HepG2 (cell line): ENCODE data around the gene MIF. TPM values are rescaled to one million over a fixed set of nuclear protein-coding genes. Genes with fewer than 3 reads are reported as not detected.

Experiments
- ATAC-seq: fragments of 200-7000 bp; cut with Tn5 transposase; 3 replicates; pipeline ENCODE4 v1.9.1; 2020; ENCODE audit warnings: mild to moderate bottlenecking, moderate library complexity
- BruUV-seq: library from RNA; stranded (reverse); fragments of 400-500 nt; replicated peaks from 2 replicates; lab custom pipeline; 2021; lab: Mats Ljungman, UMichigan
- CTCF ChIA-PET: fragments of 300-600 bp; formaldehyde crosslinking; extraction: SDS; loops from one replicate; lab custom pipeline; 2021; ENCODE audit warnings: low total read pairs, inconsistent platforms, low intra/inter-chr PET ratio; lab: Yijun Ruan, JAX
- POLR2A ChIA-PET: fragments of 350-600 bp; sonication (Branson Sonifier 250); formaldehyde crosslinking; loops from one replicate; lab custom pipeline; 2020; ENCODE audit warnings: antibody characterized with exemption, inconsistent platforms; lab: Yijun Ruan, JAX
- DNase-seq: peaks from one replicate; pipeline ENCODE4 v3.0.0-alpha.2; 2015; ENCODE audit warnings: low spot score
- FAIRE-seq: peaks from 3 replicates; lab custom pipeline; 2011; peaks lifted over from hg19 to GRCh38; lab: Jason Lieb, UNC
- H2AFZ ChIP-seq: one replicate; pipeline ENCODE4 v1.6.1; 2011; ENCODE audit warnings: low read length, inconsistent platforms
- H3K27ac ChIP-seq: fragments of 300-600 bp; 3 replicates; pipeline ENCODE4 v1.8.0; 2011; ENCODE audit warnings: mixed run types, mild to moderate bottlenecking, mixed read lengths, low read length, inconsistent platforms; ENCODE audit not compliant: insufficient read depth; ENCODE audit errors: extremely low read length
- H3K27me3 ChIP-seq, 2 experiments: fragments of 200-600 bp in 1 of 2; 2 replicates in 1 of 2; 3 replicates in 1 of 2; pipeline versions ENCODE4 v1.6.0 to v1.8.0; 2011; ENCODE audit warnings: low read length in 2 of 2, mild to moderate bottlenecking in 2 of 2, moderate library complexity in 2 of 2, inconsistent platforms in 1 of 2; ENCODE audit not compliant: insufficient read depth in 2 of 2, control insufficient read depth in 1 of 2
- H3K36me3 ChIP-seq, 2 experiments: fragments of 200-600 bp in 1 of 2; replicated peaks in 1 of 2; 2 replicates in 1 of 2; 3 replicates in 1 of 2; pipeline versions ENCODE4 v1.5.1 to v1.8.0; 2011; ENCODE audit warnings: low read length in 2 of 2, inconsistent platforms in 1 of 2; ENCODE audit not compliant: insufficient read depth in 2 of 2, control insufficient read depth in 1 of 2
- H3K4me1 ChIP-seq: 2 replicates; pipeline ENCODE4 v1.5.1; 2012; ENCODE audit warnings: low read length, inconsistent platforms; ENCODE audit not compliant: insufficient read depth
- H3K4me2 ChIP-seq: 2 replicates; pipeline ENCODE4 v1.6.0; 2011; ENCODE audit warnings: low read depth, low read length, inconsistent platforms
- H3K4me3 ChIP-seq, 3 experiments: fragments of 200-600 bp in 1 of 3; sonication (generic), shearing (Covaris generic) in 1 of 3; replicated peaks in 1 of 3; 2 replicates each; pipeline ENCODE4 v1.5.1; 2011 to 2016; ENCODE audit warnings: low read length in 3 of 3, inconsistent platforms in 2 of 3, low read depth in 2 of 3, mild to moderate bottlenecking in 2 of 3, control low read depth in 1 of 3, mixed read lengths in 1 of 3; ENCODE audit not compliant: insufficient read depth in 1 of 3
- H3K79me2 ChIP-seq: one replicate; pipeline ENCODE4 v1.6.1; 2011; ENCODE audit warnings: low read length, inconsistent platforms; ENCODE audit not compliant: insufficient read depth
- H3K9ac ChIP-seq: 2 replicates; pipeline ENCODE4 v1.6.0; 2011; ENCODE audit warnings: mild to moderate bottlenecking, low read depth, low read length, inconsistent platforms; ENCODE audit not compliant: insufficient read depth
- H3K9me3 ChIP-seq: 2 replicates; pipeline ENCODE4 v1.5.1; 2012; ENCODE audit warnings: mild to moderate bottlenecking, low read length
- H4K20me1 ChIP-seq: 2 replicates; pipeline ENCODE4 v1.6.0; 2011; ENCODE audit warnings: inconsistent platforms, mild to moderate bottlenecking, low read length, moderate library complexity; ENCODE audit not compliant: insufficient read depth
- CCDC6 ChIP-seq: sonication (generic); formaldehyde crosslinking; IDR thresholded peaks from 2 replicates; pipeline ENCODE4 v1.8.1; 2022; ENCODE audit warnings: mild to moderate bottlenecking, missing genetic modification reagents, moderate library complexity
- ERF ChIP-seq: IDR thresholded peaks from 2 replicates; pipeline ENCODE4 v1.6.1; 2018; ENCODE audit warnings: missing biosample characterization, missing genetic modification reagents
- HCFC1 ChIP-seq: fragments of 150-350 bp; IDR thresholded peaks from 2 replicates; pipeline ENCODE4 v1.6.1; 2014; ENCODE audit warnings: low read depth, low read length
- HIC2 ChIP-seq: sonication (generic); formaldehyde crosslinking; IDR thresholded peaks from 2 replicates; pipeline ENCODE4 v1.9.0; 2022; ENCODE audit warnings: low read depth, missing genetic modification reagents
- HNF4A ChIP-seq: sonication (generic); formaldehyde crosslinking; IDR thresholded peaks from 2 replicates; pipeline ENCODE4 v1.4.0; 2020; ENCODE audit warnings: missing genetic modification reagents
- IRF2 ChIP-seq: IDR thresholded peaks from 2 replicates; pipeline ENCODE4 v1.6.1; 2018; ENCODE audit warnings: missing genetic modification reagents, missing compliant biosample characterization
- MYC ChIP-seq: sonication (generic); formaldehyde crosslinking; IDR thresholded peaks from 2 replicates; pipeline ENCODE4 v1.9.0; 2021; ENCODE audit warnings: missing genetic modification reagents, borderline replicate concordance
- NCOR1 ChIP-seq: fragments of 200-600 bp; sonication (generic); IDR thresholded peaks from 2 replicates; pipeline ENCODE4 v1.7.0; 2017; ENCODE audit warnings: antibody characterized with exemption, low read length, borderline replicate concordance
- NR2C2 ChIP-seq: sonication (generic); formaldehyde crosslinking; IDR thresholded peaks from 2 replicates; pipeline ENCODE4 v1.4.0; 2020; ENCODE audit warnings: missing genetic modification reagents, mild to moderate bottlenecking, moderate library complexity, borderline replicate concordance
- NR2F6 ChIP-seq, 2 experiments: IDR thresholded peaks; 2 replicates each; pipeline ENCODE4 v1.6.1; 2016; ENCODE audit warnings: antibody characterized with exemption in 1 of 2, mild to moderate bottlenecking in 1 of 2
- PRPF4 ChIP-seq: fragments of 200-400 bp; formaldehyde crosslinking; IDR thresholded peaks from 2 replicates; pipeline ENCODE4 v1.6.1; 2016; ENCODE audit warnings: low read length, low read depth; ENCODE audit not compliant: poor library complexity, severe bottlenecking
- RARA ChIP-seq: IDR thresholded peaks from 2 replicates; pipeline ENCODE4 v1.6.1; 2016; ENCODE audit warnings: missing genetic modification reagents, missing compliant biosample characterization
- RXRA ChIP-seq: sonication (generic); formaldehyde crosslinking; IDR thresholded peaks from 2 replicates; pipeline ENCODE4 v1.5.1; 2020; ENCODE audit warnings: missing genetic modification reagents
- RXRB ChIP-seq: IDR thresholded peaks from 2 replicates; pipeline ENCODE4 v1.6.1; 2016; ENCODE audit warnings: borderline replicate concordance, missing genetic modification reagents, missing compliant biosample characterization
- SALL1 ChIP-seq: sonication (generic); formaldehyde crosslinking; IDR thresholded peaks from 2 replicates; pipeline ENCODE4 v1.8.0; 2022; ENCODE audit warnings: mild to moderate bottlenecking, missing genetic modification reagents
- SRF ChIP-seq: IDR thresholded peaks from 2 replicates; pipeline ENCODE4 v1.6.1; 2011; ENCODE audit warnings: mild to moderate bottlenecking, low read depth, low read length, moderate library complexity
- ZBTB20 ChIP-seq: sonication (generic); formaldehyde crosslinking; IDR thresholded peaks from 2 replicates; pipeline ENCODE4 v1.8.1; 2023; ENCODE audit warnings: missing genetic modification reagents, low read depth, mild to moderate bottlenecking, borderline replicate concordance
- ZBTB7B ChIP-seq: sonication (generic); formaldehyde crosslinking; IDR thresholded peaks from 2 replicates; pipeline ENCODE4 v1.4.0; 2020; ENCODE audit warnings: missing genetic modification reagents
- ZNF451 ChIP-seq: sonication (generic); formaldehyde crosslinking; IDR thresholded peaks from 2 replicates; pipeline ENCODE4 v1.5.0; 2020; ENCODE audit warnings: mild to moderate bottlenecking, missing genetic modification reagents
- ZNF552 ChIP-seq: sonication (generic); formaldehyde crosslinking; IDR thresholded peaks from 2 replicates; pipeline ENCODE4 v1.9.0; 2022; ENCODE audit warnings: missing genetic modification reagents, mild to moderate bottlenecking, borderline replicate concordance
- ZNF564 ChIP-seq: sonication (generic); formaldehyde crosslinking; IDR thresholded peaks from 2 replicates; pipeline ENCODE4 v1.8.1; 2023; ENCODE audit warnings: mild to moderate bottlenecking, missing genetic modification reagents
- ZNF660 ChIP-seq: sonication (generic); formaldehyde crosslinking; IDR thresholded peaks from 2 replicates; pipeline ENCODE4 v1.5.1; 2020; ENCODE audit warnings: mild to moderate bottlenecking, low read depth, missing genetic modification reagents, borderline replicate concordance
- WGBS: methylation state at CpG from one replicate; pipeline ENCODE4 v1.1.6; 2017; ENCODE audit warnings: low lambda C conversion rate; 5-methylcytosine and 5-hydroxymethylcytosine counted together
- in situ Hi-C: cut with HindIII; loops from 2 replicates; pipeline ENCODE4 v1.10.0; 2017; ENCODE audit warnings: low pct_unique_long_range_greater_than_20kb; ENCODE audit not compliant: extremely low pct_ligation_motif_present
- intact Hi-C: fragments of 100-400 bp; cut with micrococcal nuclease; formaldehyde crosslinking; loops from one replicate; pipeline ENCODE4 v1.10.0; 2022; ENCODE audit not compliant: unreplicated experiment
- polyA plus RNA-seq, 8 experiments: library from polyadenylated mRNA; depleted of rRNA in 3 of 8; stranded (reverse) in 7 of 8; unstranded in 1 of 8; fragments of >200 nt; fragmentation: Illumina TruSeq in 4 of 8; extraction: Trizol in 4 of 8; gene quantifications; 2 replicates each; pipeline versions ENCODE4 v1.2.1 to v1.2.3, GENCODE V29; 2011 to 2016; ENCODE audit warnings: low read depth in 4 of 8, missing spikeins in 1 of 8, mixed read lengths in 1 of 8; ENCODE audit not compliant: insufficient read depth in 1 of 8
- total RNA-seq, 5 experiments: library from RNA; depleted of rRNA; stranded (reverse); fragments of >200 nt; fragmentation: Illumina TruSeq; extraction: Trizol; gene quantifications; 2 replicates each; pipeline ENCODE4 v1.2.3, GENCODE V29; 2016; ENCODE audit warnings: low read depth in 1 of 5

MIF gene
- total and polyA plus RNA-seq, 2 of the 13 experiments (the other 11 are each of a cell fraction or from before 2014, with no cell fraction given): 634 to 675 TPM

GRCh38 chr22:23892706-23893105 is 1.5 kb upstream of the MIF start:
- H3K27ac ChIP-seq: no peak overlapping the region
- no peak for DNase-seq
- in situ Hi-C loops: no loop called here
- TF ChIP-seq MYC (CRISPR knock-in tag) (0 out of 2 replicates have a peak, but pooled peaks have one; percentile 32), ZNF564 (0 out of 2 replicates have a peak, but pooled peaks have one; percentile 34), PRPF4 (no peak), RXRB (CRISPR knock-in tag) (0 out of 2 replicates have a peak, but pooled peaks have one; percentile 34), ZNF552 (CRISPR knock-in tag) (0 out of 2 replicates have a peak, but pooled peaks have one; percentile 23), NCOR1 (no peak), SRF (no peak), HCFC1 (no peak), RARA (CRISPR knock-in tag) (peak; percentile 51), SALL1 (CRISPR knock-in tag) (peak; percentile 36; the same call in 1 of the 2 replicates), ERF (CRISPR knock-in tag) (peak; percentile 29; the same call in 1 of the 2 replicates), HIC2 (CRISPR knock-in tag) (peak; percentile 69; the same call in 1 of the 2 replicates), IRF2 (CRISPR knock-in tag) (0 out of 2 replicates have a peak, but pooled peaks have one; percentile 5), NR2C2 (CRISPR knock-in tag) (peak; percentile 30; the same call in 1 of the 2 replicates), ZNF660 (no peak), ZNF451 (CRISPR knock-in tag) (no peak), NR2F6 (IDR thresholded peaks at IDR 0.05) (0 out of 2 replicates have a peak, but pooled peaks have one; percentile 20), NR2F6 (CRISPR knock-in tag; IDR thresholded peaks at IDR 0.05) (peak; percentile 53; the same call in 1 of the 2 replicates), RXRA (0 out of 2 replicates have a peak, but pooled peaks have one; percentile 33), ZBTB7B (CRISPR knock-in tag) (0 out of 2 replicates have a peak, but pooled peaks have one; percentile 25), ZBTB20 (CRISPR knock-in tag) (no peak), CCDC6 (CRISPR knock-in tag) (0 out of 2 replicates have a peak, but pooled peaks have one; percentile 31), HNF4A (CRISPR knock-in tag) (peak; percentile 54; the same call in 1 of the 2 replicates)

More at GRCh38 chr22:23892706-23893105, 1.5 kb upstream of the MIF start:
- ChIA-PET POLR2A (interaction anchor here (2.6 kb wide), 1 partner anchor 18 kb away, joined by 84 read pairs; no protein-coding TSS in a partner anchor), CTCF (no interaction called here)
- peaks cover 55% of the 10 kb centered on the region for H3K4me1 ChIP-seq
- intact Hi-C loops: no loop called here
- peaks cover 14% of the 10 kb centered on the region; the same call in 1 of the 2 replicates for H4K20me1 ChIP-seq
- H2AFZ ChIP-seq: no peak overlapping the region
- peak overlapping the region; percentile 87; the same call in 1 of the 2 replicates for H3K9ac ChIP-seq
- no peak for ATAC-seq
- H3K4me2 ChIP-seq: peak overlapping the region; percentile 99
- no TSS peak for BruUV-seq
- H3K27me3 ChIP-seq: no peaks in the 10 kb centered on the region; a peak in 1 of 5 replicates
- no peak for FAIRE-seq
- no peaks in the 10 kb centered on the region for H3K9me3 ChIP-seq
- peak overlapping the region in 1 of 3 experiments; percentile 86; a peak in 1 of 6 replicates for H3K4me3 ChIP-seq
- H3K36me3 ChIP-seq: peaks cover 5 to 17% of the 10 kb centered on the region in 2 experiments; a peak in 4 of 5 replicates
- peaks cover 16% of the 10 kb centered on the region for H3K79me2 ChIP-seq
- WGBS: 43% methylated on average over 4 of the region's 4 CpGs
